Measurements from ENCODE around the gene PBOV1.

PBOV1 gene

GRCh38 chr6:138205437-138206094, 12.7 kb downstream of the PBOV1 start:
- no peak for DNase-seq (ENCODE audit: low read depth in 3 of 3, low spot score in 1 of 3)

DNA sequence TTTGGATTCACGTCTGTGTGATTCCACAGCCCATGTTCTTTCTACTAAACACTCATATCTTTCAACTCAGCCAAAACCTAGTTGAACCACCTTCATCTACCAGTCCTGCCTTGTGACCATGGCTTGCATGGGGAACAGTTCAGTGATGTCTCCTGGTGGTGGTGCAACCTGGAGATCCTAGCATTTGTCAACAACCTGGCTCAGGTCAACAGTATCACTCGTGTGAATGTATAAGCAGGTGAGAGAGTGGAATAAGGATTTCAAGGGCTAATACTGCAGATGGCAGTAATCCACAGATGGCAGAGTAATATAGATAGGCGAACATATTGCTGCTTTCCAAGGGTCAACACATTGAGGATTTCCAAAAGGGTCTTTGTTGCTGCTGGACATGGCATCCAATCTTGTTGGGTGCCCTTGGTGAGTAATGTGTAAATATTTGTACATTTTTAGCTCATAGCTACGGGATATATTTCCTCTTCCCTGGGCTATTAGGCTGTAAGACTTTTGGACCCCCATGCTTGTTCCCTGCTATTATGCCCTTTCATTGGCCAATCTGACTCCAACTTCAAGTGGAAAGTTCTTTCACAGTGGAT, 13.4 kb downstream of the PBOV1 start:
- no peak for DNase-seq (ENCODE audit: low read depth in 3 of 3, low spot score in 1 of 3)

DNA sequence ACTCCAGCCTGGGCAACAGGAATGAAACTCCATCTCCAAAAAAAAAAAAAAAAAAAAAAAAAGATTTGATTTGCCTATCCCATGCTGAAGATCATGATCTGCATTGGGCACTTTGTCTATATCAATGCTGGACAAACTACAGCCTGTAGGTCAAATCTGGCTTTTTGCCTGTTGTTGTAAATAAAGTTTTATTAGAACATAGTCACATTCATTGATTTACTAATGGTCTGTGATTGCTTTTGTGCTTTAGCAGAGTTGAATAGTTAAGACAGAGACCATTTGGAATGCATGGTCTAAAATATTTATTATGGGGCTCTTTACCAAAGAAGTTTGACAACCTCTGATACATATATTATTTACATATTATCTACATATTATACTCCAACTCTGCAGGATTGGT, 14.0 kb downstream of the PBOV1 start:
- no peak for DNase-seq (ENCODE audit: low read depth in 3 of 3, low spot score in 1 of 3)

DNA sequence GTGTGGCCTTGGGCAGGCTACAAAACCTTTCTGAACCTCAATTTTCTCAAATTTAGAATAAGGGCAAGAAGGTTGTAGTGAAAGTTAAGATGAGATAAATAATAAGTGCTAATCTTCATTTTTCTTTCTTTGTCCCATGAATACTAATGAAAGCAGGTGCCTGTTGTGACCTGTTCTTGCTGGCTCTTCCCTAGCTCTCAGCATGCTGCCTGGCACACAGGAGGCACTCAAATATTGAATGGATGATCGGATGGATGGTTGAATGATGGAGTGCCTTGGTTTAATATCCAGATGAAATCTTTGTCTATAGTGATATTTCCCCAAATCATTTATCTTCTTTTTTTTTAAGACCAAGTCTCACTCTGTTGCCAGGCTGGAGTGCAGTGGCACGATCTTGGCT, 15.0 kb downstream of the PBOV1 start:
- DNase-seq (ENCODE audit: low read depth in 3 of 3, low spot score in 1 of 3): no peak

DNA sequence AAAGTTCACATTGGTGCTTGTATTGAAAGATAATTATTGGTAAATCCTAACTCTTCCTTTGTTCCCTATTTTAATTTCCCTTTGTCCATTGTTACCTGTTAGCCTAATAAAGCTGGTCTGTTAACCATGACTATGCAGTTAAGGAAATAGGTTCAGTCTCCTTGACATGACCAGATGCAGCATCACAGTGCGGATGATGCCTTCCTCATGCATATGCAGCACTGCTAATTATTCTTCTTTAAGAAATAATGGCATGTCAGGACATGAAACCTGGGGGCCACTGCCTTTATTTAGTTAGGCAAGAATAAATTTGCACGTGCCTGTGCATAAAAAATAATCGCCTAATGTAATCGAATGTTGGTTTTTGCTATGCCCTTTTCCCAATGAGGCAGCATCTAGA, 16.5 kb downstream of the PBOV1 start:
- no peak for DNase-seq (ENCODE audit: low read depth in 3 of 3, low spot score in 1 of 3)

DNA sequence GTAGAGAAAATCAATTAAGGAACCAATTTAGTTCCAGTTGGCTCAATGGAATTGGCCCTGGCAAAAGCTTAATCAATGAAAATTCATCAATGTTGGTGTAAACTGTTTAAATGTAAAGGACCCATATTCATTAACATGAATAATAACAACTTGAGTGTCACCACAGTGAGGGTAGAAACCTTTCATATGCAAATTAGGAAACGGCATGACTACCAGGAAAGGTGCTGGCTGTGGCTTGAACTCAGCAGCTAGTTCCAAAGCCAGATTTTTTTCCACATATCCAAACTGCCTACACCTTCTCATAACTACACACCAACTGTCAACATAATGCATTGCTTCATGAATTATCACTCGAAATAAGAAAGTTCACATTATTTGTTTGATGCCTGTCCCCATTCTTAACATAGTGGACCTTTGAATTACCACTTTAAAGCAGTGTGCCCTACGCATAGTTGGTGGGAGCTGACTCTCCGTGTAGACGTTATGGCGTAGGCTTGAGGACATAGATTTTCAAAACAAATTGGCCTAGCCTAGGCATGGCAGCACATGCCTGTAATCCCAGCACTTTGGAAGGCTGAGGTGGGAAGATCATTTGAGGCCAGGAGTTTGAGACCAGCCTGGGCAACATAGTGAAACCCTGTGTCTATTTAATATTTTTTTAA, 19.7 kb downstream of the PBOV1 start:
- no peak for DNase-seq (ENCODE audit: low read depth in 3 of 3, low spot score in 1 of 3)

DNA sequence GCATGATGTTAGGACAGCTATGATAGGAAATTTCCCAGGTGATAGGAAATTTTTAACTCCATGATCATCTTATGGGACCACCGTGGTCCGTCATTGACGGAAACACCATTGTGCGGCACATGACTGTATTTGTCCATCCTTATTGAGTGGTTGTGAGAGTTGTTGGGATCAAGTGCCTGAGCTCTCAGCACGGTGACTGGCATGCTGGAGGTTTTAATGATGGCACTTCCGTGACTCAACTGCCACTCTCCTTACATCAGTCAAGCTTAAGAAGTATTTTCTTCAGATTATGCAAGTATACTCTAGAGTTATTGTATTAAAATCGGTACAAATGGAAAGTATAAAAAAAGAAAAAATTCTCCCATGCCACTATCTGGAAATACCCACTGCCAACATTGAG, 20.7 kb downstream of the PBOV1 start:
- DNase-seq (ENCODE audit: low read depth in 3 of 3, low spot score in 1 of 3): no peak

- DNase-seq (ENCODE audit: low read depth in 3 of 3, low spot score in 1 of 3): no peak
Measured at GRCh38 chr6:138196122-138196738, 22.1 kb downstream of the PBOV1 start.

- no peak for DNase-seq (ENCODE audit: low read depth in 3 of 3, low spot score in 1 of 3)
Measured at GRCh38 chr6:138194287-138194686, 24.0 kb downstream of the PBOV1 start.

DNA sequence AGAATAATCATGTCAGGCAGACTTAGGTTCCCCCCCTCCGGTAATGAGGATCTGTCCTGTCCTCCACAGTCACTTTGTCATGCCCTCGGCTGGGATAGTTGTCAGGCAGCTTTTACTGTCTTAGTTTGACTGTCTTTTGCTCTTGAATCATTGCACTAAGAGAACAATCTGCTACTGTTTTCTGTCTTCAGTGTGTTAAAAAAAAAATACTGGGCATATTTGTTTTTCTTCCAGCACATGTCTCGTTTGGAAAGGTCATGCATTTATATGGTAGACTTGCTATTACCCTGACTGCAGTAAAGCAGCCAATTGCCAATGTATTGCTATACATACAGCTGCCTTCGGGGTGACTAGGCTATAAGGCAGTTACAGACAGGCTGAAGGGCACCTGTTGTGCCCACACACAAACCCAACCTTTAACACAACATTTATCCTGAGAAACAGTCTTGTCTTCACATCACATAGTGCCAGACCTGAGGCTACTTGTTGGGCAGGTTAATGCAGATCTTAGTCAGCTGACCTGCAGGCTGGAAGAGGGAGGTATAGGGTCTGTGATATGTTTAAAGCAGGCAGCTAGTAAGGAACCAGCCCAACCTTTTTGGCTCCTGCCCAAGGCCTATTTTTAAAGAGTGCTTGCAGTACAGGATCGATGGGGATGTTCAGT, 29.9 kb downstream of the PBOV1 start:
- no peak for DNase-seq (ENCODE audit: low read depth in 3 of 3, low spot score in 1 of 3)

DNA sequence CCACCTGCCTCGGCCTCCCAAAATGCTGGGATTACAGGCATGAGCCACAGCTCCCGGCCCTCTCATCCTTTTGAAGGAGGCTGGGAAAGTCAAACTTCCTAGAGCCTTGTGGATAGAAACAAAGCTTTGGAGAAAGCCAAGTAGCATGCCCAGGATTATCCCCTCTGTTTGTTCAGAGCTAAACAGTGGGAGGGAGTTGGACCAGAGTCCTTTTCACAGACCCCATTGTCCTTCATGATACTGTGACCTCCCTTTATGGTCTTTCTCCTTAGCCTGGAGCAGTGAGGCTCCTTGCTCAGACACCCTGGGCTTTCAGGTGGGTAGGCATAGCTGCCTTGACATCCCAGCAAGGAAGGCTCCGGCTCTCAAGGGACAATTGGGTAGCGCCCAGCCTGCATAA, 31.1 kb downstream of the PBOV1 start:
- no peak for DNase-seq (ENCODE audit: low read depth in 3 of 3, low spot score in 1 of 3)

- DNase-seq (ENCODE audit: low read depth in 3 of 3, low spot score in 1 of 3): no peak
Measured at GRCh38 chr6:138184230-138184629, 34.1 kb downstream of the PBOV1 start.

DNA sequence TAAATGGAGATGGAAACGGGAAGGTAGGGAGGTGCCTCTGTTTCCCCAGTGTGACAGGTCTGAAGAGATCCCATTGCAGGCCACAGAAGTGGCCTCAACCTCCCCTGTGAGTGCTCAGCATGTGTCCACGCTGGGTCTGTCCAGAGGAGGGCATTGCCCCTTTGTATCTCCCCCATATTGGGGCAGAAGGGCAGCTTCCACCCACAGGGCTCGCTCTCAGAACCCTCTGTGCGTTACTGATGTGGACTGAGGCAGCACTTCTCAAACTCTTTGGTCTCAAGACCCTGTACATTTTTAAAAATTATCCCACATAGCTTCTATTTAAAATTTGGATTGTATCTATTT, 34.5 kb downstream of the PBOV1 start:
- no peak for DNase-seq (ENCODE audit: low read depth in 3 of 3, low spot score in 1 of 3)

- DNase-seq (ENCODE audit: low read depth in 3 of 3, low spot score in 1 of 3): no peak
Measured at GRCh38 chr6:138182939-138183789, 35.1 kb downstream of the PBOV1 start.

DNA sequence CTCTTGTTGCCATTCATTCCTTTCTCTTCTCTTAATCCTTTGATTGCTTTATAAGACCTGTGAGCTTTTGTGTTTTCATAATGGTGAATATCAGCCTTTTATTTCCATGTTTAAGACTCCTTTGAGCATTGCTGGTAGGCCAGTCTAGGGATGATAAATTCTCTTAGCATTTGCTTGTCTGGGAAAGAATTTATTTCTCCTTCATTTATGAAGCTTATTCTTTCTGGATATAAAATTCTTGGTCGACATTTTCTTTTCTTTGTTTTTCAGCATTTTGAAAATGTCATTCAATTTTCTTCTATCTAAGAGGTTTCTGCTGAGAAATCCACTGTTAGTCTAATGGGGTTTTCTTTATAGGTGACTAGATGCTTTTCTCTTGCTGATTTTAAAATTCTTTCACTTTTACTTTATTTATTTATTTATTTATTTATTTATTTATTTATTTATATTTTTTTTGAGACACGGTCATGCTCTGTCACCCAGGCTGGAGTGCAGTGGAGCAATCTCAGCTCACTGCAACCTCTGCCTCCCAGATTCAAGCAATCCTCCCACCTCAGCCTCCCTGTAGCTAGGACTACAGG, 41.5 kb downstream of the PBOV1 start:
- no peak for DNase-seq (ENCODE audit: low read depth in 3 of 3, low spot score in 1 of 3)

GRCh38 chr6:138175596-138175995, 42.7 kb downstream of the PBOV1 start:
- no peak for DNase-seq (ENCODE audit: low read depth in 3 of 3, low spot score in 1 of 3)
